NCI-H146 treated with DMSO at 0.1 percent for 48 hours (cell line): ENCODE results near the gene AOPEP.
"Not testable (repeated sequence)": the region's sequence is repeated elsewhere in the genome, so short reads cannot be mapped to it uniquely, and the experiment has no call there.

Source experiments
- DNase-seq: peaks from one replicate; lab custom pipeline; 2025; ENCODE audit not compliant: unreplicated experiment; lab: John Stamatoyannopoulos, UW

The AOPEP gene

DNA sequence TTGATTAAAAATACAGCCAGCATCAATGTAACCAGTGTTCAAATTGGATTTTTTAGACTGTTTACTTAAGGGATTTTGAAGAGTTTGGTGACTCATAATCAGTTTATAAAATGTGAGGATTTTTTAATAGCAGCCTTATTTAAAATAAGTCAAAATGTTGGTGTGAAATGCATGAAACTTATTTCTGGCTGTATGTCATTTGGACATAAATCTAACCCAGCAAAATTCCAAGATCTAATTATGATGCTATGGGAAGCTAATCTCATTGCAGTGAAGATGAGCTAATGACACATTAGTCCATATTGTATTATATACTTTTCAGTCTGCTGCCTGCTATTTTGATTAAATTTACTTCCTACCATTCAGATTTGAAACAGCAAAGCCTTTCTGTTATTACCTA lies 140.3 kb downstream of the AOPEP start:
- no peak for DNase-seq

DNA sequence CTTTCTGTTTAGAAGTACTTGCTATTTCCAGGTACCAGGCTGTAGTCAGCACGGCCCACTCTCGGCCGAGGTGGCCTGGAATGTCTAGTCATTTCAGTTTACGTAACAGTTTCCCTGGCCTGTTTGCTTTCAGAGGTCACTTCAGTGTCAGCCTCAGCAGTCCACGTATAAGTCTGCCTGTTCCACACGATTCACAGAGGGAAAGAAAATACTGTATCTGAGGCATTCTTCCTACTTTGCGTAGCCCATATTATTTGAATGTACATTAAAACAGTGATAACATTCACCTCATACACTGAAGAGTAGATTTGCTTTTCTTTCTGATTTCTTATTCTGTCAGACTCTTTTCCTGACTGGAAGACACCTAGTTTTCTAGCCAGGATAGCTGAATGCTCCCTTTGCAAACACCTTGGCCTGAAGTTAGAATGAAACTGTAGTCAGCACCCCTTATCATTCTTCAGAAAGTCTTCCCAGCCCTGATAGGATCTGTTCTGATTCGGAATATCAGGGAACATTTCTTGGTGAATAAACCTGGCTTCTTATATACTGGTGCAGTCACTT lies 140.9 kb downstream of the AOPEP start:
- DNase-seq, result no peak

DNA sequence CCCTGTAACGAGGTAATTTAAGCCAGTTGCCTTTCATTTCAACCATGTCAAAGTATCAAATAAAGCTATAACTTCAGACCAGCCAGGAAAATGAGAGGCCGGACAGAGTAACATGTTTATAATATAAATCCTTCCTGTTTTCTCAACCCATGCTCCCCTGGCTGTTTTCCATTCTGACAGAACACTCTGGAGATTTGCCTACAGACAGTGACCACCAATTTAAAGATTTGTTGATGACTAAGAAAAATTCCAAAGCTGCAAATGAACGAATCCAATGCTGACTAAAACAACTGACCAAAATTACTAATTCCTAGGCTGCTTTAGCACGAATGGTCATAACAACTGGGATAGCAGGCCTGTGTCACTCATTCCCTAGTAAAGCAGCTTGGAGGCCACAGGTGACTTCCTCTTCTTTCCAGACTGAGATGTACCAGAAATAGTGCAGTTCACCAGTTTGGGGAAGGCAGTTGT lies 141.4 kb downstream of the AOPEP start:
- DNase-seq, result no peak

DNA sequence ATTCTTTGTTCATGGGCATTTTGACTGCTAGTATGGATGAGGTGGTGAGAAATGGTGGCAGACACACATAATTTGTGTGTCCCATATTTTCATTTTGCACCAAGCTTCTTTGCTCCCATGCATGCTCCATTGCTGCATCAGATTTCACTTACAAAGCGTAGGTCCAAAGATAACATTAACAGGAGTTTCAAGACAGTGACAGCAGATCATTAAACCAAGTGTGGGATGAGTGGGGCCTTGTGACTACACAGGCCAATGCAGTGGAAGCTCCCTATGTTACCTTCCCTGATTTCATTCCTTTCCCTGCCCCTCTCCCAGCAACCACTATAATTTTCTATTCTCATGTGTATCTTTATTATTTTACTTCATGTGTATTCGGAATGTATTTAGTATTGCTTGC lies 142.0 kb downstream of the AOPEP start:
- DNase-seq, result no peak

DNA sequence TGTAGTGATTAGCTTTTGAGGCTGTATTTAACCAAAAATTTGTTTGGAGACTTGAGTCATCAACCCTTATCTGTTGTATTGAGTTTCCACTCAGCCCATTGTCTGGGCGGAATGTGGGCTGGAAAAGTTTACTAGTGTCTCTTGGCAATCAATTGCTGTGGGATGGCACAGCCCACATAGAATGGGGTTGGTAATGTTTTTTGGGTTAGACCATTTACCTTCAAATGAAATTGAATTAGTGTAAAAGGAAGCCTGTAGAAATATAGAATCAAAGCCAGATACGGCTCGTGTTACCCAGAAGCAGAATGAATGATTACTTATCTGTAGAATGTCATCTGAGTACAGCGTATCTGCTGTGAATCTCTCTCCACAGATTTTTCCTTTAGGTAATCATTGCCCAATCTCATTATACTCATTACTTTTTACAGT lies 142.9 kb downstream of the AOPEP start:
- DNase-seq, result no peak

DNA sequence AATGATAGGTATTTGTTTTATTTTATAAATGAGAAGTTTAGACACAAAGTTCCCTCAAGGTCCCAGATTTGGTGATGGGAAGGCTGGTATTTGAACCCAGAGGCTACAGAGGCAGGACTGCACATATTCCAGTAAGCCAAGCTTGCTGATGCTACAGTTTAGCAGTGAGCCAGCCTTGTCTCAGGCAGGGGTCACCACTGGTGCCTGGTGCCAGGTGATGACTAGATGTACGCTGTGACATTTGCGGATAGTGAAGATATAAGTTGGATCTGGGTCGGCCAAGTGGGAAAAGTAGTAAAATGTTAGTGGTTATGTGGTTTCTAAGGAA lies 143.9 kb downstream of the AOPEP start:
- no peak for DNase-seq

DNA sequence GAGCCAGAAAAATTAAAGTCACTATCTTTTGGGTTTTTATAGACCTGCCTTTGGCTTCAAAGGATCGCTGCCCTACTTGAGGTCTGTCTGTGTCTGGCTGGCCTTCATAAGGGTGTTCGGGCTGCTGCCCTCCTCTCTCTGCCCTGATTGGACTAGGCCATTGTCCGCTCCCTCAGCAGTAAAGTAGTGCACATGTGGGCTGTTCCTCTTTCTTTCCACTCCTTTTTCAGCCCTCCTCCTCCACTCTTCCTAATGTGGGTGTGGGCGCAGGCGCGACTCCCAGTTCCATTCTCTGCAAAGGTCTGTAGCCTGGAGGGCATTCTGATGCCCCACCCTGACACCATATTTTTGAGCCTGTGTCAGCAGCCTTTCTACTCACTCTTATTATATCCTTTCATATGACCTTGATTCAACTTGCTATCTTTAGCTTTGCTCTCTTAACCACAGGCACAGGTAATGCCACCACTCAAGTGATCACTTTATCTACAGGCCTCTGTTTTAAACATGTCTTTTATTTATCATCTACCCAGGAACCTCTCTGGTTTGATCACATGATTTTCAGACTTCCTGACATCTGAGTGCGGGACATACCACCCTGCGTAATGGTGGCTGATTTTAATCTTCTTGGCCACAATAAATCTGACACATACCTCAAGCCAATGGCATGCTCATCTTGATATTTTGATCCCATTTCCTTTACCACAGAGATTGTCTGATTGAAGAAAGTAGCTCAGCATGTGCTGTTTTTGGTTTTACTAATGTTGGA lies 144.5 kb downstream of the AOPEP start:
- no peak for DNase-seq

DNA sequence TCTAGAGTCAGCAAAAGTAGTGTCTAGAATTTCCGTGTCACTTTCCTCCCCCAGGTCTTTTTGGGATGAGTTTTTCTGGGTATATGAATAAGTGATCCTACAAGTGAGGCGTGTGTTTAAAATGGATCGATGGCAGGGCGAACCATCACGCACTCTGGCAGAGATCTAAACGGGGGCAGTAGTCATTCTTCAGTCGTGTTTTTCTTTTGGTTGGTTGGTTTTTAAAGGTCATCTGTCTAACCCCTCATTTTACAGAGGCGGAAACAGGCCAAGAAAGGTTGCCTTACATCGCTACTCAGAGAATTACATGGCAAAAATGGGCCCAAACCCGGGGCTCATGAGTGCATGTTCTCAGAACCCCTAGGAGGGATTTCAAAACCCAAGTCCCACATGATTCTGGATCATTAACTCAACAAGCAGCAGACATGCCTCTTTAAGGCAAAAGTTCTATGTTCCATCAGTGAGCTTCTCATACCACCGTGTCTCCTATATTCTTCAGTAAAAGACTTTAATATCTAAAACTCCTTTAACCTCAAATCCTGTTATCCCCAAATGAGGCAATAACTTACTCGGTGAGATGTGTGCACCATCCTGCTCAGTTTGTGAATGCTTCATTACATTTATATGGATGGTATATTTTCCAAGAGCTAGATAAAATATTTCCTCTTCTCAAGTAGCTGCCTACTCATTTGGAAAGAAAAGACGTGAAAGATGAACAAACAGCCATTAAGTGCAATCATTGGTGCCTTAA lies 145.8 kb downstream of the AOPEP start:
- no peak for DNase-seq

DNA sequence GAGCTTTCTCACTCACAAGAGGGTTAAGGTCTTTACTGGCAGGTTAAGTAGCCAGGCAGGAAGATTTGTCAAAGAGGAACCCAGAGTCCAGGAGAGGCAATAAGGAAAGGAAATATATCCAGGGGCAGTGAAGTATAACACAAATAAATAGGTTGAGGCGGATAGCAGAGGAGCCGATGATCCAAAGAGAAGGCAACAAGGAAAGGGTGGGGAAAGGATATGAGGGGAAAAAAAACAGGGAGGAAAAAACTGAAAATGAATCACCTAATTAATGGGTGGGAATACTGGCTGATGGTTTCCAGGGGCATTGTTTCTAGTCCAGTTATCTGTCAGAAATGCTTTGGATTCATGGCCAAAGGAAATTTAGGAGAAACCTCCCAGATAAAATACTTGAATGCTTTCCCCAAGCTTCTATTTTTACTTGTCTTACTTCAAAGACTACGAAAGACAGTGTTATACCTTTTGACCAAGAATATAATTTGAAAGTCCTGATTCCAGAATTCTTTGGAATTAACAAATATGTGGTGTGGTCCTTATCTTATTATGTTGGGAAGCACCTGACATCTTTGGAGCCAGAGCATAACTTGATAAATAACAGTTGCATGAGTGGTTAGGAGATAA lies 146.5 kb downstream of the AOPEP start:
- no peak for DNase-seq

DNA sequence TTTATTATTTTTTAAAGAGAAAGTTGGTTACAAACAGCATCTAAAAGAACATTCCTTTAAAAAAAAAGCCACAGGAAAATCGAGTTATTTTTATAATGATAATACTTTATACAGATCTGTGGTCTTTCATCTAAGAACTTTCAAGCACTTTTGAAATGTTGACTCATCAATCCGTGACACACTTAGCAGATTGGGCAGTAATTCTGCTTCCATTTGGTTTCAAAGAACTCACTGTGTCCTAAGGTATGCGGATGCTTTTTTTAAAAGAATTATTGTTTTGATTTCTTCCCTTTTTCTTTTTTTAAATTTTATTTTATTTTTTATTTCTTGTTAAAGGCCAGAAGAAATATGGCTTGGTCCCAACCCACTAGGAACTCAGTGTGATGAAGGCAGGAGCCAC lies 147.8 kb downstream of the AOPEP start:
- DNase-seq, result no peak

DNA sequence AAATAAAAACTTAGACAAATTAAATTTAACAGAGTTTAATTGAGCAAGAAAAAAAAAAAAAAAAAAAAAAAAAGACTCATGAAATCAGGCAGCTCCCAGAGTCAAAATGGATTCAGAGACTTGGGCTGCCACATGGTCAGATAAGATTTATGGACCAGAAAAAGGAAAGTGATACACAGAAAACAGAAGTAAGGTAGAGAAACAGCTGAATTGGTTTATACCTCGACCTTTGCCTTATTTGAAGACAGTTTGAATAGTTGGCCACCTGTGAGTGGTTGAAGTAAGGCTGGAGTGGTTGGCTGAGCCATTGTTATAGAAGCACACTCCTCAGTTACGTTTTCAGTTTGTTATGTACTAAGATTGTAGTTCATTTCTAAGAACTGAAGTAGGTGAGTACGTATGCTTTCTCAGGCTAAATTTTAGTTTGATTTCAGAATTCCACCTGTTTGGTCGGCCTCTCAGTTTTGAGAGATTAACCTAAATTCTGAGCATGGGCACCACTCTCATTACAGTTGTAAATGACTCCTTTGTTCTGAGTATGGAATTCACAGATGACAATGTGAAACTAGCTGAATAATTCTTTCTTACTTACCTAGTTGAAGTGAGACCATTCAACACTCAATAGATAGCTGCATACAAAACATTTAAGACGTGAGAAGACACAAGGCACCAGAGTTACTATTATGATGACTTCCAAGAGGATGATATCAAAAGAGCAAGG lies 149.0 kb downstream of the AOPEP start:
- DNase-seq, result no peak

DNA sequence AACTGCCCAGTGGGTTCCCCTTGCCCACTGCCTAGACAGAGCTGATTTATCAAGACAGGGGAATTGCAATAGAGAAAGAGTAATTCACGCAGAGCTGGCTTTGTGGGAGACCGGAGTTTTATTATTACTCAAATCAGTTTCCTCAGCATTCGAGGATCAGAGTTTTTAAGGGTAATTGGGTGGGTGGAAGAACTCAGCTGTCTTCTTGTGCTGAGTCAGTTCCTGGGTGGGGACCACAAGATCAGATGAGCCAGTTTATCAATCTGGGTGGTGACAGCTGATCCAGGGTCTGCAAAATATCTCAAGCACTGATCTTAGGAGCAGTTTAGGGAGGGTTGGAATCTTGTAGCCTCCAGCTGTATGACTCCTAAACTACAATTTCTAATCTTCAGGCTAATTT lies 152.3 kb downstream of the AOPEP start:
- DNase-seq, result not testable (repeated sequence)

DNA sequence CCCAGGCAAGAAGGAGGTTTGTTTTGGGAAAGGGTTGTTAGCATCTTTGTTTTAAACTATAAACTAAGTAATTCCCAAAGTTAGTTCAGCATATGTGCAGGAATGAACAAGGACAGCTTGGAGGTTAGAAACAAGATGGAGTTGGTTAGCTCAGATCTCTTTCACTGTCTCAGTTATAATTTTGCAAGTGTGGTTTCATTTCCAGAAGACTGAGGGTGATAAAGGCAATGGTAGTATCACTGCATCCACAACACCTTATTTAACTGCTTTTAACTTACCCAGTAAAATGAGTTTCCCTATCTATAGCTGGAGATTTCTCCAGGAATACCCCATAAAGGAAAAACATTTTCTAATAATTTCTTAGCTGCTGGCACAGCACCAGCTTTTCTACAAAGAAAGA lies 152.7 kb downstream of the AOPEP start:
- DNase-seq, result no peak

DNA sequence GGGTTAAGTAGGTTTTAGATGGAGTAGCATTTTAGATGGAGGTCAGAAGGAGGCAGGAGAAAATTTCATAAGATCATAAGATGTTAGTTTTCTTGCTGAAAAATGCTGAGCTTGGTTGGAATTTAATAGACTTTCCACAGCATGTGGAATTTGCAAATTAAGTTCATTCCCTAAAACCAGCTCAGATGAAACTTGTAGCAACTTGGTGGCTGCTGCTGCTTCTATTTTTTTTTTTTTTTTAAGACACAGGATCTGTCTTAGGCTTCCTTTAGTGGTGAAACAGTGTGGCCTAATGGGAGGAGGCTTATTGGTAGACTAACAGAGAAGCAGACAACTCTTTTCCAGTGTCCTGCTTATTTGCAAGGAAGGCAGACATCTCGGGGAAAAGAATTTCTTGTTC lies 154.5 kb downstream of the AOPEP start:
- no peak for DNase-seq

DNA sequence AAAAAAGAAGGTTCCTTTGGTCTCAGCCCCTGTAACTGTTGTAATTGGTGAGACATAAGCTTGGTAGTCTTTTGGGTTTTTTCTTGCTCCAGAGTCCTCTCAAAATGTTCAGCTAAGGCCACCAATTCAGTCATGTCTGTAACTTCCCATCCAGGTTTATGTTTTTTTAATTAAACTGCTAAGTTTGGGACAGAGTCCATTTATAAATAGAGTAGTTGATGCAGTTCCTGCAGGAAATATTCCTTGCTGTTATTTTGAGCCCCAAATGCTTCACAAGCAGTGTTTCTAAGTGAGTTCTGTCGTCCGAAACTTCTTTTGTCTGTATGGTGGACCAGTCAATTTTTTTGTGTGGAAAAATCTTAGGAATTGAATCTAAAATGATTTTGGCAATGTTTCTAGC lies 155.0 kb downstream of the AOPEP start:
- DNase-seq, result no peak

DNA sequence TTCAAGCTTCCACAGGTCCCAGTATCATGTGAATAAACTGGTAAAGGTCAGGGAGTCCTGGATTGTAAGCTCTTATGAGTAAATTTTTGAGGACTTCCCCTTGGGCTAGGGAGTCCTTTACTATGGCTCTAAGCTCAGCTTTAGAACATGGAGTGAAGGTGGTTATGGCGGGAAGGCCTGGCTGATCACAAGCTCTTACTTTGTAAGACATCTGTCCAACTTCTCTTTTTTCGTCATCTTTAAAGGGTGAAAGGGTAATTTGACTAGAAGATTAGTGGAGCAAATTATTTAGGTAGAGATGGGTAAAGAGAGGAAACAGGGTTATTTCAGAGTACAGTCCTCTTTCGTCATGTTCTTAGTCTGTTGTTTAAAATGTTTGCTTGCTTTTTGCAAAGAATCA lies 155.4 kb downstream of the AOPEP start:
- no peak for DNase-seq

DNA sequence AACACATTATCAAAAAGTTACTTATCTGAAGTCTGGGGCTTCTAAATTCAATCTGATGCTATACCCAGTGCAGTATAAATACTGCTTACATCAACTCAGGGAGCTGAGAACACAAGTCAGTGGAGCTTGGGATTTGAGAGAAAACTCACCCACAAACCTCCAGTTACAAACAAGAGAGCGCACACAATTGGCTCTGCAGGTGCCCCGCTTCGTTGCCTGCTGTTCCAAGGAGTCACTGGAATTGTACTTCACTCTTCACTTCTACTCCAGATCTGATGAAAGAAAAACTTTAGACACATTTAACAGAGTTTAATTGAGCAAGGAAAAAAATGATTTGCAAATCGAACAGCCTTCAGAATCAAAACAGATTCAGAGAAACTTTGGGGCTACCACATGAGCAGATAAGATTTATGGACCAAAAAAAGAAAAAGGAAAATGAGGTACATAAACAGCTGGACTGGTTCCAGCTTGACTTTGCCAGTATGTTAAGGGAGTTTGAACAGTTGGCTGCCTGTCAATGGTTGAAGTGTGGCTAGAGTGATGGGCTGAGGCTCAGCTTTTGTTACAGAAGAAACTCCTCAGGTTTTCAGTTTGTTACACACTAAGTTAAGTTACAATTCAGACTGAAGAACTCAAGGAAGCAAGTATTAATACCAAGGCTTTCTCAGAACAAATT lies 156.6 kb downstream of the AOPEP start:
- DNase-seq, result no peak

DNA sequence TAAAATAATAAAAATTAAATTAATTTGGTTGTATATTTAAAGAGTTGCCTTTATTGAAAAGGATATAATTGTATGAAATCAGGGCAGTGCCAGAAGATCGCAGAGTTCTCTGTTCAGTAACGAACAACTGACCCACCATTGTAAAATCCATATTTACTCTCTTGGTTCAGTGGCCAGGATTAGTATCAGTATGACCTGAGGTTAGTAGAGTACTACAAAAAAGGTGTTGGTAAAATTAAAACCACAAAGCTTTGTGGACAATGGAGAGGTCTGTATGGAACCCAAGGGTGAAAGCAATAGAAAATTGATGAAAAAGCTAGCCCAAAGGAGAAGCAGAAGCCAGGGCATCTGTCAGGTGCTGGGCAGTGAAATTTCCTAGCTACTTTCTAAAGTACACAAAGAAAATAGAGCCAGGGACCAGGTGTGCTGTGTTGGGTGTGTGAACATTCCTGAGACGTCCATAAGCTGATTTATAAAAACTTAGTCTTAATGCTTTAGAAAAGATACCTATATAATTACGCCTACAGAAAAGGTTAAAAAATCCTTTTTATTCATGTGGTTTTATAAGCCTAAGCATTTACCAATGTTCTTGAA lies 159.5 kb downstream of the AOPEP start:
- DNase-seq, result no peak

DNA sequence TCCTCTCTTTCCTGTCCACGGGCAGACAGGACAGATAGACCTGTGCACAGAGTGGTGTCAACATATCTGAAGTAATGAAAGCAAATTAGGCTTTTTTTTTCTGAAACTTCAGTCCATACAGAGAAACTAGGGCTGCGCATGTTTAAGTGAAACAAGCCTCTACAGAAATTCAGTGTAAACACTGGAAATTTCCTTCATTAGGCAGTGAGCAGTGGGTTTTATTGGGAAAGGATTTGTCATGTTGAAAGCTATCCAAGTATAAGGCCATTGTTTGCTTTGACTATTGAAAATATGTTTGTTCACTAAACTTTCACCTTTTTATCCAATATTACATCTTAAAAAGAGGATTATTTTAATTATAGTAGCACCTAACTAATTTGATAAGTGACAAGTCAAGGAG lies 161.2 kb downstream of the AOPEP start:
- no peak for DNase-seq

DNA sequence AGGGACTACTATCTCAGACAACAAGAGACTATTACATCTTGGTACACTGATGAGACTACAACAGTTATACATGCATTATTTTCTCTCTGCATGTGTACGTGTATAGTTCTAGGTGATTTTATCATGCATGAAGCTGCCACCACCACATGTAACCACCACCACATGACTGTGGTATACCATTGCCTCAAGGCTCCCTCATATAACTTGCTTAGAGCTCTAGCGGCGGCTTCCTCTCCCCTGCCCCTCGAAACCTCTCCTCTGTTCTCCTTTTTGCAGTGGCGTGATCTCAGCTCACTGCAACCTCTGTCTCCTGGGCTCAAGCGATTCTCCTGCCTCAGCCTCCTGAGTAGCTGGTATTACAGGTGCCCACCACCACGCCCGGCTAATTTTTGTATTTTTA lies 162.3 kb downstream of the AOPEP start:
- no peak for DNase-seq
